Nephron (organoid): Measurements from ENCODE around the gene TEPSIN.

ENCODE experiments used
- H3K27ac Mint-ChIP-seq, 3 experiments: 2 replicates each; pipeline ENCODE4 v1.8.0; 2020; ENCODE audit warnings: mixed read lengths in 3 of 3, mild to moderate bottlenecking in 2 of 3, moderate library complexity in 1 of 3
- H3K27me3 Mint-ChIP-seq: 2 replicates; pipeline ENCODE4 v1.8.0; 2021; ENCODE audit warnings: low read depth, mild to moderate bottlenecking, moderate library complexity, mixed read lengths
- H3K36me3 Mint-ChIP-seq: 2 replicates; pipeline ENCODE4 v1.8.0; 2020; ENCODE audit warnings: low read depth, mixed read lengths
- H3K4me1 Mint-ChIP-seq: 2 replicates; pipeline ENCODE4 v1.8.0; 2020; ENCODE audit warnings: mixed read lengths
- H3K4me3 Mint-ChIP-seq, 3 experiments: 2 replicates each; pipeline ENCODE4 v1.8.0; 2020; ENCODE audit warnings: mild to moderate bottlenecking in 3 of 3, mixed read lengths in 3 of 3, moderate library complexity in 2 of 3
- H3K9me3 Mint-ChIP-seq: 2 replicates; pipeline ENCODE4 v1.8.0; 2020; ENCODE audit warnings: mixed read lengths
- CTCF ChIP-seq, 3 experiments: fragments of 200-600 bp; sonication (generic); IDR thresholded peaks; one replicate each; pipeline ENCODE4 v1.5.0; 2021; ENCODE audit warnings: antibody characterized with exemption in 3 of 3; ENCODE audit not compliant: unreplicated experiment in 3 of 3

The TEPSIN gene

GRCh38 chr17:81254955-81255717 lies 16.3 kb upstream of the TEPSIN start:
- Mint-ChIP-seq H3K36me3 (peaks cover 7% of the 10 kb centered on the region), H3K4me1 (peaks cover 42% of the 10 kb centered on the region), H3K27ac (peak overlapping the region in 2 of 3 experiments; percentile 33 to 48), H3K9me3 (no peaks in the 10 kb centered on the region), H3K27me3 (peaks cover 13% of the 10 kb centered on the region), H3K4me3 (peak overlapping the region in 1 of 3 experiments; percentile 25)
- peak; percentile 50 to 61 (median 50) for TF ChIP-seq CTCF (IDR thresholded peaks at IDR 0.05; ENCODE audit: unreplicated experiment in 3 of 3)

- Mint-ChIP-seq H3K9me3 (no peaks in the 10 kb centered on the region), H3K4me3 (peak overlapping the region; percentile 2 to 26 (median 24)), H3K27me3 (peaks cover 13% of the 10 kb centered on the region), H3K27ac (peak overlapping the region; percentile 58 to 74 (median 59)), H3K36me3 (peaks cover 7% of the 10 kb centered on the region), H3K4me1 (peaks cover 46% of the 10 kb centered on the region)
- peak; percentile 75 to 80 (median 75) for TF ChIP-seq CTCF (IDR thresholded peaks at IDR 0.05; ENCODE audit: unreplicated experiment in 3 of 3)
Measured at GRCh38 chr17:81253358-81254131, 14.7 kb upstream of the TEPSIN start.

- Mint-ChIP-seq H3K27me3 (peaks cover 13% of the 10 kb centered on the region), H3K27ac (peak overlapping the region; percentile 58 to 74 (median 59)), H3K4me1 (peaks cover 46% of the 10 kb centered on the region), H3K9me3 (no peaks in the 10 kb centered on the region), H3K4me3 (peak overlapping the region; percentile 2 to 26 (median 24)), H3K36me3 (peaks cover 12% of the 10 kb centered on the region)
- TF ChIP-seq CTCF (IDR thresholded peaks at IDR 0.05; ENCODE audit: unreplicated experiment in 3 of 3), result no peak
Measured at GRCh38 chr17:81252987-81253329, 14.1 kb upstream of the TEPSIN start.

- Mint-ChIP-seq H3K27me3 (peaks cover 13% of the 10 kb centered on the region), H3K4me1 (peaks cover 46% of the 10 kb centered on the region)
- TF ChIP-seq CTCF (IDR thresholded peaks at IDR 0.05; ENCODE audit: unreplicated experiment in 3 of 3), result no peak
Measured at GRCh38 chr17:81252326-81252986, 13.6 kb upstream of the TEPSIN start.

DNA sequence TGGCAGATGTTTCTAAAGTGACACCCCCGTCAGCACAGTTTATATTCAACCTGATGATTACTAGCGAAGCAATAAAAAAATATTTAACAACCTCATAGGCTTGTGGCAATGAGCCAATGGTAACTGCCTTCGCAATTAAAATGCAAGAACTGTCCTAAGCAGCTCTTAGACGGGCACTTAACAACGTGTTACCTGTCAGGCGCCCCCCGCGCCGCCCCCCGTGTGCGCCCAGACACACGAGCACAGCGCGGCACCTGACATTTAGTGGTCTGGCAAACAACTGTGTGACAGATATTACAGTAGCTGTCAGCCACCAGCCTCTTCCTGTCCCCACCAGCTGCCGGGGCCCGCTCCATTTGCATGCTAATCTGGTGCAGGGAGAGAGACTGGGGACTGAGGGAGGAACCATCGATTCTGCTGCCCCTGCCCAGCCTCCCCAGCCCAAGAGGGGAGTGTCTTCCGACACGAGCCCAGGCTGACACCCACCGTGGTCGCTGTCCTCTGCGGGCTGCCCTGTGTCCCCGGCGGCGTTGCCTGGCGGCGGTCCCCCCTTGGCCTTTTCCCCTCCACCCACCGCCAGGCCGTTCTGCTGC lies 12.9 kb upstream of the TEPSIN start:
- no peak overlapping the region for H3K4me3 Mint-ChIP-seq
- peak overlapping the region in 1 of 3 experiments; percentile 82 for H3K27ac Mint-ChIP-seq
- no peak for TF ChIP-seq CTCF (IDR thresholded peaks at IDR 0.05; ENCODE audit: unreplicated experiment in 3 of 3)
- H3K4me1 Mint-ChIP-seq, result peaks cover 46% of the 10 kb centered on the region
- H3K27me3 Mint-ChIP-seq, result peaks cover 9% of the 10 kb centered on the region
- no peaks in the 10 kb centered on the region for H3K9me3 Mint-ChIP-seq
- peaks cover 12% of the 10 kb centered on the region for H3K36me3 Mint-ChIP-seq

More at GRCh38 chr17:81252326-81252986, 13.6 kb upstream of the TEPSIN start:
- H3K4me3 Mint-ChIP-seq, result peak overlapping the region in 1 of 3 experiments; percentile 32
- no peaks in the 10 kb centered on the region for H3K9me3 Mint-ChIP-seq
- H3K27ac Mint-ChIP-seq, result peak overlapping the region; percentile 68 to 82 (median 76)
- H3K36me3 Mint-ChIP-seq, result peaks cover 12% of the 10 kb centered on the region
